ENCODE measurements around the gene SERGEF.

Gene SERGEF

GRCh38 chr11:17786824-17787525 is 225.9 kb downstream of the SERGEF start:
- DNase-seq (ENCODE audit: low read depth in 2 of 3, low spot score in 2 of 3), result no peak

GRCh38 chr11:17783878-17784277 is 229.0 kb downstream of the SERGEF start:
- no peak for DNase-seq (ENCODE audit: low read depth in 2 of 3, low spot score in 2 of 3)

GRCh38 chr11:17782603-17783337 is 230.1 kb downstream of the SERGEF start:
- no peak for DNase-seq (ENCODE audit: low read depth in 2 of 3, low spot score in 2 of 3)

- no peak for DNase-seq (ENCODE audit: low read depth in 2 of 3, low spot score in 2 of 3)
Measured at GRCh38 chr11:17782145-17782544, 230.7 kb downstream of the SERGEF start.

- no peak for DNase-seq (ENCODE audit: low read depth in 2 of 3, low spot score in 2 of 3)
Measured at GRCh38 chr11:17781626-17782025, 231.2 kb downstream of the SERGEF start.

- no peak for DNase-seq (ENCODE audit: low read depth in 2 of 3, low spot score in 2 of 3)
Measured at GRCh38 chr11:17781221-17781620, 231.6 kb downstream of the SERGEF start.

- DNase-seq (ENCODE audit: low read depth in 2 of 3, low spot score in 2 of 3), result no peak
Measured at GRCh38 chr11:17780668-17781067, 232.2 kb downstream of the SERGEF start.

GRCh38 chr11:17779861-17780594 is 232.8 kb downstream of the SERGEF start:
- DNase-seq (ENCODE audit: low read depth in 2 of 3, low spot score in 2 of 3), result no peak

- DNase-seq (ENCODE audit: low read depth in 2 of 3, low spot score in 2 of 3), result no peak
Measured at GRCh38 chr11:17778956-17779860, 233.6 kb downstream of the SERGEF start.

GRCh38 chr11:17778352-17778751 is 234.5 kb downstream of the SERGEF start:
- no peak for DNase-seq (ENCODE audit: low read depth in 2 of 3, low spot score in 2 of 3)

GRCh38 chr11:17777738-17778091 is 235.1 kb downstream of the SERGEF start:
- no peak for DNase-seq (ENCODE audit: low read depth in 2 of 3, low spot score in 2 of 3)

GRCh38 chr11:17777086-17777737 is 235.6 kb downstream of the SERGEF start:
- no peak for DNase-seq (ENCODE audit: low read depth in 2 of 3, low spot score in 2 of 3)

GRCh38 chr11:17776212-17776875 is 236.5 kb downstream of the SERGEF start:
- DNase-seq (ENCODE audit: low read depth in 2 of 3, low spot score in 2 of 3), result no peak

- DNase-seq (ENCODE audit: low read depth in 2 of 3, low spot score in 2 of 3), result no peak
Measured at GRCh38 chr11:17775507-17776211, 237.2 kb downstream of the SERGEF start.

- no peak for DNase-seq (ENCODE audit: low read depth in 2 of 3, low spot score in 2 of 3)
Measured at GRCh38 chr11:17775035-17775348, 237.9 kb downstream of the SERGEF start.

GRCh38 chr11:17774232-17775034 is 238.4 kb downstream of the SERGEF start:
- no peak for DNase-seq (ENCODE audit: low read depth in 2 of 3, low spot score in 2 of 3)

- DNase-seq (ENCODE audit: low read depth in 2 of 3, low spot score in 2 of 3), result no peak
Measured at GRCh38 chr11:17773674-17774073, 239.2 kb downstream of the SERGEF start.

GRCh38 chr11:17772704-17773600 is 239.9 kb downstream of the SERGEF start:
- no peak for DNase-seq (ENCODE audit: low read depth in 2 of 3, low spot score in 2 of 3)

Measured in activated CD8-positive, alpha-beta memory T cell treated with anti-CD3 and anti-CD28 coated beads for 48 hours (primary cell).